Activated B cell treated with CpG ODN at 0.5 μM for 24 hours (primary cell): ENCODE measurements around the gene ARRB1. TPM values are rescaled to one million over a fixed set of nuclear protein-coding genes. Genes with fewer than 3 reads are reported as not detected.

Experiments used
- ATAC-seq: fragments of 200-7000 bp; cut with Tn5 transposase; one replicate; pipeline ENCODE4 v1.10.0; 2021; ENCODE audit warnings: low read depth, mild to moderate bottlenecking, moderate library complexity
- CTCF ChIA-PET: fragments of 350-600 bp; sonication (Branson Sonifier 250); formaldehyde crosslinking; loops from one replicate; lab custom pipeline; 2021; ENCODE audit warnings: antibody characterized with exemption; lab: Charles Lee
- POLR2A ChIA-PET: fragments of 350-600 bp; sonication (Branson Sonifier 250); formaldehyde crosslinking; loops from one replicate; lab custom pipeline; 2021; ENCODE audit warnings: antibody characterized with exemption; lab: Charles Lee
- DNase-seq: peaks from one replicate; pipeline ENCODE4 v3.0.0; 2022
- H3K27ac Mint-ChIP-seq: one replicate; pipeline ENCODE4 v1.8.0; 2020; ENCODE audit warnings: mixed read lengths
- H3K27me3 Mint-ChIP-seq: one replicate; pipeline ENCODE4 v1.8.0; 2021; ENCODE audit warnings: mixed read lengths
- H3K36me3 Mint-ChIP-seq: one replicate; pipeline ENCODE4 v1.8.0; 2021; ENCODE audit warnings: low read depth, mixed read lengths
- H3K4me1 Mint-ChIP-seq: one replicate; pipeline ENCODE4 v1.8.0; 2021; ENCODE audit warnings: mixed read lengths
- H3K4me3 Mint-ChIP-seq: one replicate; pipeline ENCODE4 v1.8.0; 2020; ENCODE audit warnings: mild to moderate bottlenecking, mixed read lengths
- H3K9me3 Mint-ChIP-seq: one replicate; pipeline ENCODE4 v1.8.0; 2020; ENCODE audit warnings: mixed read lengths
- intact Hi-C: fragments of 100-400 bp; cut with micrococcal nuclease; formaldehyde crosslinking; loops from one replicate; pipeline ENCODE4 v1.15.1; 2024
- total RNA-seq: library from RNA; stranded (reverse); gene quantifications from 2 replicates; pipeline ENCODE4 v1.2.3, GENCODE V29; 2022
- TF ChIP-seq, protein P1 (sequence below): fragments of 200-600 bp; IDR thresholded peaks from one replicate; pipeline ENCODE4 v1.8.0; 2022; ENCODE audit warnings: antibody characterized with exemption, mild to moderate bottlenecking

ARRB1 gene
- total RNA-seq, 1 donor from 2014 or later, result 0.62 TPM

DNA sequence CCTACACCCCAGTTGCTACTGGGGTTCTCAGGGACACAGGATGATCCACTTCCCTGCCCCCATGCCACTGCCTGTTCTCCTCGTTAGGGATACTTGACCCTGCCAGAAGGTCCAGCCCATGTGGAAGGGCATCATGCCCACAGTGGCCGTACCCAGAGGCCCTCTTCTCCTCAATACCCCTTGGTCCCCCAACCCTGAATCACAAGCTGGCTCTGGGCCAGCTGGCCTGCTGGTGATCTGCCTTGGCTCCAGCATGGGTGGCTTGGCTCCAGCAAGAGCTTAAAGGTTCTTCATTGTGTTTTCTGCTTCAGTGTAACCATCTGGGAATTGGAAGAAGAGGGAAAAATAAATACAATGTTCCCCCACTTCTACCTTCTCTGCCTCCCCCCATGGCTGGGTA is 122.0 kb downstream of the ARRB1 start:
- ChIA-PET POLR2A (no interaction called here), CTCF (no interaction called here)
- no peaks in the 10 kb centered on the region for H3K9me3 Mint-ChIP-seq
- no peaks in the 10 kb centered on the region for H3K36me3 Mint-ChIP-seq
- no peak overlapping the region for H3K4me3 Mint-ChIP-seq
- peaks cover 16% of the 10 kb centered on the region for H3K27me3 Mint-ChIP-seq
- intact Hi-C loops, result no loop called here
- H3K4me1 Mint-ChIP-seq, result no peaks in the 10 kb centered on the region
- ATAC-seq, result no peak
- no peak for DNase-seq
- TF ChIP-seq, protein P1, sequence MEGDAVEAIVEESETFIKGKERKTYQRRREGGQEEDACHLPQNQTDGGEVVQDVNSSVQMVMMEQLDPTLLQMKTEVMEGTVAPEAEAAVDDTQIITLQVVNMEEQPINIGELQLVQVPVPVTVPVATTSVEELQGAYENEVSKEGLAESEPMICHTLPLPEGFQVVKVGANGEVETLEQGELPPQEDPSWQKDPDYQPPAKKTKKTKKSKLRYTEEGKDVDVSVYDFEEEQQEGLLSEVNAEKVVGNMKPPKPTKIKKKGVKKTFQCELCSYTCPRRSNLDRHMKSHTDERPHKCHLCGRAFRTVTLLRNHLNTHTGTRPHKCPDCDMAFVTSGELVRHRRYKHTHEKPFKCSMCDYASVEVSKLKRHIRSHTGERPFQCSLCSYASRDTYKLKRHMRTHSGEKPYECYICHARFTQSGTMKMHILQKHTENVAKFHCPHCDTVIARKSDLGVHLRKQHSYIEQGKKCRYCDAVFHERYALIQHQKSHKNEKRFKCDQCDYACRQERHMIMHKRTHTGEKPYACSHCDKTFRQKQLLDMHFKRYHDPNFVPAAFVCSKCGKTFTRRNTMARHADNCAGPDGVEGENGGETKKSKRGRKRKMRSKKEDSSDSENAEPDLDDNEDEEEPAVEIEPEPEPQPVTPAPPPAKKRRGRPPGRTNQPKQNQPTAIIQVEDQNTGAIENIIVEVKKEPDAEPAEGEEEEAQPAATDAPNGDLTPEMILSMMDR, result no peak
- no peak overlapping the region for H3K27ac Mint-ChIP-seq

DNA sequence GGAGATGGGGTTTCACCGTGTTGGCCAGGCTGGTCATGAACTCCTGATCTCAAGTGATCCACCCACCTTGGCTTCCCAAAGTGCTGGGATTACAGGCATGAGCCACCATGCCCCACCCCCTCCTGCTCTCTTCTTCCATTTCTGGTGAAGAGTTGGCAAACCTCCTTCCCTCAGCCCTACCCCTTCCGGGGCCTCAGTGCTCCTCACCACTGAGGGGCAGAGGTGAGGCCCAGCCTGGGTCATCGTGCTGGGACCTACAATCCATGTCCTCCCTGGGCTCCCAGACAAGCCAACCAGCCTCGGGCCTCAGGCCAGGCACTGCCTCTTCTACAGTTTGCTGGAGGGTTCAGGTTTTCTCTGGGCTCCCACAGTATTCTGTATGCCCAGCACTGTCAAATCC is 125.7 kb downstream of the ARRB1 start:
- no peaks in the 10 kb centered on the region for H3K9me3 Mint-ChIP-seq
- no peak overlapping the region for H3K4me3 Mint-ChIP-seq
- H3K36me3 Mint-ChIP-seq, result no peaks in the 10 kb centered on the region
- peaks cover 6% of the 10 kb centered on the region for H3K27me3 Mint-ChIP-seq
- DNase-seq (no peak), ATAC-seq (no peak)
- no peak overlapping the region for H3K27ac Mint-ChIP-seq
- POLR2A ChIA-PET, result no interaction called here
- TF ChIP-seq, protein P1, result no peak
- intact Hi-C loops, result no loop called here
- no peaks in the 10 kb centered on the region for H3K4me1 Mint-ChIP-seq
- CTCF ChIA-PET, result no interaction called here

DNA sequence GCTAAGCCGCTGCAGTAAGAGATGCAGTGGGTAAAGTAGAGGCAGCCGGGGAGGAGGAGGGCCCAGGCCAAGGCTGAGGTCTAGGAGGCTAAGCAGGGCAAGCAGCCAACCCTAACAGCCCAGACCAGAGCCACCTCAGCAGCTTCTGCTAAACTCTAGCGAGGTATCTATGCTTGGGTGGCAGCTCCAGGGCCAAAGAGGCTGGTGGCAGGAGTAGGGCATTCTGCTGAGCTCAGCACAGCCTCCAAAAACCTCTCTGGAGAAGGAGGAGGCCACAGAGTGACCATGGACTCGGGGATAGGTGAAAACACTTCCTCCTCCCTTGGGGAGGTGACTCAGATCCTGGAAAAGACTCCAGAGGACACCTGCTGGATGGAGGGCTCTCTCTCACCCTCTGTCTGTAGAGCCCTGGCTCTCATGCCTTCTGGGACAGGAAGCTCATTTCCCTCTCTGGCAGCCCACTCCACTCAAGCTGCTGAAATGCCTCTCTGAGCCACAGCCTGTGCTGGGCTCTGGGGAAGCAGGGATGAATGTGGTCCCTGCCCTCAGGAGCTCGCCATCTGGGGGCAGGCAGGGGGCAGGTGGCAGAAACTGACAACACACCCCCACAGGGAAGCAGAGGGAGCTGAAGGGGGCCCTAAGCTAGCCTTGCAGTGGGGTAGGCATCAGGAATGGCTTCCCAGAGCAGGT is 127.4 kb downstream of the ARRB1 start:
- Mint-ChIP-seq H3K27ac (no peak overlapping the region), H3K36me3 (no peaks in the 10 kb centered on the region), H3K9me3 (no peaks in the 10 kb centered on the region), H3K4me1 (no peaks in the 10 kb centered on the region), H3K4me3 (no peak overlapping the region), H3K27me3 (no peaks in the 10 kb centered on the region)
- CTCF ChIA-PET, result no interaction called here
- TF ChIP-seq, protein P1, result no peak
- POLR2A ChIA-PET, result no interaction called here
- no peak for DNase-seq
- intact Hi-C loops, result no loop called here
- ATAC-seq, result no peak

DNA sequence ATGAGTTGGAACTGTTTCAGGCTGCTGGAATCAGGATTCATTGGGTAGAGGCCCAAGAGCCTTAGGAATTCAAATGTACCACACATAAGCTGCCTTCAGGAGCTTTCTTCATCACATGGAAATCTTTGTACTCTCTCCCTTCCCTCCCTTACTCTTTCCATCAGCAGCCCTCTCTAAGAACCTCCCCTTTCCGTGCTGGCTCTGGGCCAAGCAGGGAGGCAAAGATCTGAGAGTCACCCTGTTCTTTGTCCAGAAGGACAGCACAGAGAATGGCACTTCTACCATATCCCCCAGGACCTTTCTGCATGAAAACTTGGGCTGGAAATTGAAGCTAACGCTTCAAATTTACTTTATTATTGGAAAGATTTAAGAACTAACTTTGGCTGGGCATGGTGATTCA is 131.6 kb downstream of the ARRB1 start:
- ATAC-seq (no peak), DNase-seq (no peak)
- no peak overlapping the region for H3K27ac Mint-ChIP-seq
- TF ChIP-seq, protein P1, result no peak
- no peak overlapping the region for H3K4me3 Mint-ChIP-seq
- intact Hi-C loops, result no loop called here
- H3K9me3 Mint-ChIP-seq, result no peaks in the 10 kb centered on the region
- CTCF ChIA-PET, result no interaction called here
- no peaks in the 10 kb centered on the region for H3K36me3 Mint-ChIP-seq
- no peaks in the 10 kb centered on the region for H3K4me1 Mint-ChIP-seq
- POLR2A ChIA-PET, result no interaction called here
- H3K27me3 Mint-ChIP-seq, result peaks cover 7% of the 10 kb centered on the region

- Mint-ChIP-seq H3K36me3 (no peaks in the 10 kb centered on the region), H3K27me3 (peaks cover 21% of the 10 kb centered on the region), H3K27ac (no peak overlapping the region), H3K4me1 (no peaks in the 10 kb centered on the region), H3K4me3 (no peak overlapping the region), H3K9me3 (no peaks in the 10 kb centered on the region)
- ATAC-seq, result no peak
- TF ChIP-seq, protein P1, result no peak
- DNase-seq, result no peak
- CTCF ChIA-PET, result interaction anchor here (0.9 kb wide), 1 partner anchor 26 kb away, joined by 3 read pairs; no protein-coding TSS in a partner anchor
- intact Hi-C loops, result no loop called here
- POLR2A ChIA-PET, result no interaction called here
Observed at GRCh38 chr11:75214843-75215242, 136.6 kb downstream of the ARRB1 start.
